HG02981 (cell line): Measurements from ENCODE around the gene PCNX3.

Experiments
- ATAC-seq: cut with Tn5 transposase; IDR thresholded peaks from one replicate; pipeline ENCODE4 v1.9.1; 2021; ENCODE audit warnings: mild to moderate bottlenecking, moderate library complexity; ENCODE audit not compliant: unreplicated experiment

Gene PCNX3

DNA sequence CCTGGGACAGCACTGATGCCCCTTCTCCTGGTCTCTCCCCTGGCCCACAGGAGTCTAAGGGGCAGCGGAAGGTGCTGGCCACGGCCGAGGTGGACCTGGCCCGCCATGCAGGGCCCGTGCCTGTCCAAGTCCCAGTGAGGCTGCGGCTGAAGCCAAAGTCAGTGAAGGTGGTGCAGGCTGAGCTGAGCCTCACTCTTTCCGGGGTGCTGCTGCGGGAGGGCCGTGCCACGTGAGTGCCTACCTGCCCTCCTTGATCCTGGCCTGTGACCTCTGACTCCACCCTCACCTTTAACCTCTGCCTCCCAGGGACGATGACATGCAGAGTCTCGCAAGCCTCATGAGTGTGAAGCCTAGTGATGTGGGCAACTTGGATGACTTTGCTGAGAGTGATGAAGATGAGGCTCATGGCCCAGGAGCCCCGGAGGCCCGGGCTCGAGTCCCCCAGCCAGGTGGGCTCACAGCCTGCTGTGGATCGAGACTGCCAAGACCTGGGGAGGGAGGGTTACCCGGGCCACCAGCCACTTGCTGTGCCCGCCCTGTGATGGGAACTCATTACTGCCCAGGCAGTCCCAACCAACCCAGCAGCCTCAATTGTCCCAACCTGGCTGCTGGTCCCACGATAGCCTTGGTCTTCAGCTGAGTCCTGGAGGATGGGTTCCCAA is 35.4 kb upstream of the PCNX3 start:
- ATAC-seq: no peak

DNA sequence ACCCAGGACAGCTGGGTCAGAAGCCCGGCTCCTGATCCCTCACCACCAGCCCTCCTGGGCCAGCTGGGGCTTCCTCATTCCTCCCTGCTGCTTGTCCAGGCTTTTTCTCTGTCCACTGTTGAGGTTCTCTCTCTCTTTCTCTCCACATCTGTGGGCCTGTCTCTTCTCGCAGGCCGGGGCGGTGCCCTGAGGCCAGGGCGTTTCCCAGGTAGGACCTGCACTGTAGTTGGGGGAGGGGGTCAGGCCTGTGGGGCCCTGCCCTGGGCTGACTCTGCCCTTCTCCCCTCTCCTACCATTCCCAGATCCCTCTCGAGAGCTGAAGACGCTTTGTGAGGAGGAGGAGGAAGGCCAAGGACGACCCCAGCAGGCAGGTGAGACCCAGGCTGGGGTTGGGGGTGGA is 34.8 kb upstream of the PCNX3 start:
- no peak for ATAC-seq

DNA sequence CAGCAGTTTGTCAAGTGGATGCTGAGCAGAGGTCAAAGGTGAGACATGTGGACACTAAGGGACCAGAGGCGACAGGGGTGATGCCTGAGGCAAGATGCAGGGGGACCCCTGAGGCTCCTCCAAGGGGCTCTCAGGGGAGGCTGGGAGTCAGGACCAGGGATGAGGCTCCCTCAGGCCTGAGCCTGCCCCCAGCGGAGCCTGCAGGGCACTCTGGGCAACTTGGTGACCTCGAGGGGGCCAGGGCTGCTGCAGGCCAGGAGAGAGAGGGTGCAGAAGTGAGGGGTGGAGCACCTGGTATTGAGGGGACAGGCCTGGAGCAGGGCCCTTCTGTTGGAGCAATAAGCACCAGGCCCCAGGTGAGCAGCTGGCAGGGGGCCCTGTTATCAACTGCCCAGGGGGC is 33.6 kb upstream of the PCNX3 start:
- ATAC-seq: no peak

GRCh38 chr11:65583589-65583988 is 32.0 kb upstream of the PCNX3 start:
- ATAC-seq: no peak

DNA sequence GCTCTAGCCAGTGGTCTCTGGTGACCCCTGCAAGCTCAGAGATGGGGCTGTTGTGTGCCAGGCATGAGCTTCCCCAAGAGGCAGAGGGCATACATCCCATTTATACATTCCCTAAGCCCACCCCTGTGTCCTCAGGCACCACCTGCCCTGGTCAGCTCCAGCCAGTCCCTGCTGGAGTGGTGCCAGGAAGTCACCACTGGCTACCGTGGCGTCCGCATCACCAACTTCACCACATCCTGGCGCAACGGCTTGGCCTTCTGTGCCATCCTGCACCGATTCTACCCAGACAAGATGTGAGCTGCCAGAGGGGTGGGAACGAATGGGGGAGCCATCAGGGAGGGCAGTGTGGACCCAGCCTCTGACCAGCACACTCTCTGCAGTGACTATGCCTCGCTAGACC is 31.5 kb upstream of the PCNX3 start:
- no peak for ATAC-seq

DNA sequence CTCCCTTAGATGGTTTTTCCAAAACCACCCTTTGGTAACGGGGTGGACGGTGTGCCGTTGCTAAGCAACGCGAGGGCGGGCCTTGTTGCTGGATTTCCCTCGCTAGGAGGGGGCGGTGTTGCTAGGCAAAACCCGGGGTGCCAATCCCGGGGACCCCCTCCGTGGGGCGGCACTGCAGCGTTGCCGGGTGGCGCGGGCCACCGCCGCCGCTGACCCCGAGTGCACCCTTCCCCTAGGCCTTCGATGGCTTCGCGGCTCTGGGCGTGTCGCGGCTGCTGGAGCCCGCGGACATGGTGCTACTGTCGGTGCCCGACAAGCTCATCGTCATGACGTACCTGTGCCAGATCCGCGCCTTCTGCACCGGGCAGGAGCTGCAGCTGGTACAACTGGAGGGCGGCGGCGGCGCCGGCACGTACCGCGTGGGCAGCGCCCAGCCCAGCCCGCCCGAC is 30.8 kb upstream of the PCNX3 start:
- ATAC-seq: no peak

GRCh38 chr11:65585396-65586246 is 30.0 kb upstream of the PCNX3 start:
- ATAC-seq: no peak

DNA sequence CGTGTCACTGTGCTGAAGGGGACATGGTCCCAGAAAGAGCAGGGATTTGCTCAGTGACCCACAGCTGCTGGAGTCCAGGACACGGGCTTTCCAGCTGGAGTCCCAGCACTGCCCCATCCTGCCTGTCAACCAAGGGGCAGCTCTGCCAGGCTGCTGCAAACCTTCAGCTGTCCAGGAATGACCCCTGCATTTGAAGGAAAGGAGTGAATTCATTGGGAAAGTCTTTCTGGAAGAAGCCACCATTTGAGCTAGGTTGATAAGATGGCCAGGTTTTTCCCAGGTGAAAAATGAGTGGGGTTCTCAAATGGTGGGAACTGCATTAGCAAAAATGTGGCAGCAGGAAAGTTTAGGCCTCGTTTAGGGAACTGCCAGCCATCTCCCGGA is 29.3 kb upstream of the PCNX3 start:
- ATAC-seq: no peak

DNA sequence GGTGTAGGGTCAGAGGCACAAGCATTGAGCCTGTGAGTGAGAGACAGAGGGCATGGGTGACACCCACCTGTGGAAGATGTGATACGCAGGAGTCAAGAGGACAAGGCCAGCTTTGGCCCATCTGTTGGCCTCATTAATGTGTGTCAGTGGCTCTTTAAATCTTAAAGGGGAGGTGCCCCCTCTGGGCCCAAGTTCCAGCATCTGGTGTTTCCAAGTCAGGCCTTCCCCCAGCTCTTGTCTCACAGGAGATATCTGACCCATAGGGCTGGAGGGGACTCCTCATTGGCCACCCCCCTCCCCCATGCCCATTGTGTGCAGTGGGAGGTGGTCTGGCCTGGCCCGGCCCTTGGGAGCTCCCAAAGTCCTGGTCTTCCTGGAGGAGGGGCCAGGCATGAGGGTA is 28.9 kb upstream of the PCNX3 start:
- no peak for ATAC-seq

DNA sequence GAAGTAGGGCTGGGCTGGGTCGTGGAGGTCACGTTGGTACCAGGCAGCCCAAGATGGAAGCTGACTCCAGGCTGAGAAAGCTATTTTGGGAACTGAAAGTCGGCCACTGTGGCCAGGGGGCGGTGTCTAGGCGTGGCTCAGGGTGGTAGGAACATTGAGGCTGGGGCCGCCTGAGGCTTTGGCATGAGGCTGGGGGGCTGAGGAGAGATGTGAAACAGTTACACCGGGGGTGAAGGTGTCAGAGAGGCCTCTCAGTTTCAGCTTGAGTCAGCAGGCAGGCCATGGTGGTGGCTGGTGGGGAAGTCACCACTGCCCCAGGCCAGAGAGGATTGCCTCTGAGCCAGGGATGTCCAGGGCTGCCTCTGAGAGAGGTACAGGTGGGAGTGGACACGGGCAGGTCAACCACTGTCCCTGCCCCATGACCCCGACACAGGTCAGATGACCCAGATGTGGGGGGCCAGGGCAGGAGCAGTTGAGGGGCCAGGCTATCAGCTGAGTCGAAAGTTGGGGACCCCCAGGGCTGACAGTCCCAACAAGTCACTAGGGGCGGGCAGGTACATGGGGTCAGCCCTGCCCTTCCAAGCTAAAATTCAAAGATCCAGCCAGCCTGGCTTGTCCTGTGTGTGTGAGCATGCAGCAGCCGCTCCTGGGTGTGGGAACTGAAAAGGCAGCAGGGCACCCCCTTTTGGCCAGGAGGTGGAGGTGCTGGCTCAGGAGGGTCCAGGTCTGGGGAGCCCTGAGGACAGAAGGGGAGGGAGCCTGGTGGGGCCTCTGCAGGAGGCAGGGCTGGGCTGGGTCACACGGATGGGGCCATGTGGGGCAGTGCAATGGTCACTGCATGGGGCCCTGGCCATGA is 27.1 kb upstream of the PCNX3 start:
- peak; percentile 76 for ATAC-seq

DNA sequence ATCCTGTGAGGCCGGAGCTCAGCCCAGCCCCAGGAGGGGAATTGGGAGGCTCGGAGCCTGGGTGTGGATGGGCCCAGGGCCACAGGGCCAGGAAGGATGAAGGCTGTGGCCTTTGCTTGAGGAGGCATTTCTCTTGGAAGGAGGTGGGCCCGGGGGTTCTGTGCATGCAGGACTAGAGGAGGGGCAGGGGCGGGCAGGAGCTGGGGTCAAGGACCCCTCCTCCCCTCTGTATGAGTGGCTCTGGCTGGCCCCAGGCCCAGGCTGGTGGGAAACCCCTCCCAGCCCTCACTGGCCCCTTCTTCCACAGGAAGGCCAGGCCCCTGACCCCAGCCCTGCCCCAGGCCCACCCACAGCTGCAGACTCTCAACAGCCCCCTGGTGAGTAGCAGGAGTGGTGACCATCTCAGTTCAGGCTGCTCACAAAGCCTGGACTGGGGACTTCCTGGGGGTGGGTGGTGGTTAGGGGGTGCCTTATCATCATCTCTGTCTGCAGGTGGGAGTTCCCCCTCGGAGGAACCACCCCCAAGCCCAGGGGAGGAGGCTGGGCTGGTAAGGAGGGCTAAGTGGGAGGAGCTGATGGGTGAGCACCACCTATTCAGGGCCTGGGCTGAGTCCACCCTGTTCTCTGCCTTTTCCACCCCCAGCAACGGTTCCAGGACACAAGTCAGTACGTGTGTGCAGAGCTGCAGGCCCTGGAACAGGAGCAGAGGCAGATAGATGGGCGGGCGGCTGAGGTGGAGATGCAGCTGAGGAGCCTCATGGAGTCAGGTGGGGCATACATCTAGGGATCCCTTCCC is 25.9 kb upstream of the PCNX3 start:
- ATAC-seq: no peak

GRCh38 chr11:65590240-65590738 is 25.3 kb upstream of the PCNX3 start:
- ATAC-seq: no peak

- no peak for ATAC-seq
Measured at GRCh38 chr11:65591939-65592857, 23.4 kb upstream of the PCNX3 start.

GRCh38 chr11:65592858-65593517 is 22.6 kb upstream of the PCNX3 start:
- no peak for ATAC-seq

- ATAC-seq: no peak
Measured at GRCh38 chr11:65593518-65594414, 21.8 kb upstream of the PCNX3 start.

DNA sequence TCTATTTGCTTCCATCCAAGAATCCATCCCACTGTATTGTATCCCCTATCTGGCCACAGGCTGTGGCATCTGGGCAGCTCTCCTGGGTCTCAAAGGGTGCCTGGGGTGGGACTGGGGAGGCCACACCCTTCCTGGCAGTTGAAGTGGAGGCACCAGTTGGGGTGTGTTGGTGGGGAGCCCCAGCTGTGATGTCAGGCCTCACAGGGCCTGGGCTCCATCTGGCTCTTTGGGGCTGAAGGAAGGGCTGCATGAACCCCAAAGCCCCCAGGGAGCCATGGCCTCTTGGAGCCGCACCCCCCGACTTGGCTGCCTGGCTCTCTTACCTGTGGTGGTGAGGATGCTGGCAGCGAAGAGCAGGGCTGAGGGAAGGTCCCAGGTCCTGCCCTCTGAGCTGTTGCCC is 20.4 kb upstream of the PCNX3 start:
- no peak for ATAC-seq

GRCh38 chr11:65595543-65596281 is 19.9 kb upstream of the PCNX3 start, which contains the start of gene KCNK7:
KCNK7 (minus strand) TSS chr11:65595800; CDS start chr11:65595772, 28 bp downstream.
- ATAC-seq: no peak
